ENCODE data around the gene TFCP2L1.

TFCP2L1 gene

GRCh38 chr2:121212661-121213325 is 72.2 kb downstream of the TFCP2L1 start:
- DNase-seq = no peak

- DNase-seq = no peak
Observed at GRCh38 chr2:121211689-121212151, 73.3 kb downstream of the TFCP2L1 start.

- DNase-seq = no peak
Observed at GRCh38 chr2:121211251-121211650, 73.8 kb downstream of the TFCP2L1 start.

GRCh38 chr2:121210691-121211090 is 74.3 kb downstream of the TFCP2L1 start:
- no peak for DNase-seq

- no peak for DNase-seq
Observed at GRCh38 chr2:121209014-121209610, 75.9 kb downstream of the TFCP2L1 start.

GRCh38 chr2:121207494-121207893 is 77.5 kb downstream of the TFCP2L1 start:
- no peak for DNase-seq

- no peak for DNase-seq
Observed at GRCh38 chr2:121205321-121205942, 79.6 kb downstream of the TFCP2L1 start.

GRCh38 chr2:121203591-121204249 is 81.3 kb downstream of the TFCP2L1 start:
- DNase-seq = no peak

GRCh38 chr2:121202541-121203310 is 82.3 kb downstream of the TFCP2L1 start:
- no peak for DNase-seq

GRCh38 chr2:121201796-121202195 is 83.2 kb downstream of the TFCP2L1 start:
- DNase-seq = no peak

- DNase-seq = no peak
Observed at GRCh38 chr2:121200419-121201315, 84.3 kb downstream of the TFCP2L1 start.

GRCh38 chr2:121200011-121200347 is 85.0 kb downstream of the TFCP2L1 start:
- DNase-seq = no peak

GRCh38 chr2:121199281-121200010 is 85.6 kb downstream of the TFCP2L1 start:
- DNase-seq = no peak

GRCh38 chr2:121197369-121198091 is 87.5 kb downstream of the TFCP2L1 start:
- DNase-seq = no peak

- DNase-seq = no peak
Observed at GRCh38 chr2:121196849-121197155, 88.2 kb downstream of the TFCP2L1 start.

GRCh38 chr2:121196132-121196848 is 88.7 kb downstream of the TFCP2L1 start:
- no peak for DNase-seq

- DNase-seq = no peak
Observed at GRCh38 chr2:121195036-121195435, 90.0 kb downstream of the TFCP2L1 start.

GRCh38 chr2:121194626-121195025 is 90.4 kb downstream of the TFCP2L1 start:
- no peak for DNase-seq

GRCh38 chr2:121193185-121193584 is 91.8 kb downstream of the TFCP2L1 start:
- DNase-seq = no peak

- DNase-seq = no peak
Observed at GRCh38 chr2:121192576-121192975, 92.4 kb downstream of the TFCP2L1 start.

Data from stimulated activated CD4-positive, alpha-beta T cell treated with anti-CD3 and anti-CD28 coated beads, Interleukin-12 subunit alpha, Interleukin-12 subunit beta, amount 100 ng/mL, for 4 hours (primary cell).